Activated B cell treated with CpG ODN at 0.5 μM for 24 hours (primary cell): ENCODE data around the gene CTBP1. TPM values are rescaled to one million over a fixed set of nuclear protein-coding genes. Genes with fewer than 3 reads are reported as not detected.

ENCODE experiments used
- ATAC-seq: fragments of 200-7000 bp; cut with Tn5 transposase; one replicate; pipeline ENCODE4 v1.10.0; 2021; ENCODE audit warnings: low read depth, mild to moderate bottlenecking, moderate library complexity
- CTCF ChIA-PET: fragments of 350-600 bp; sonication (Branson Sonifier 250); formaldehyde crosslinking; loops from one replicate; lab custom pipeline; 2021; ENCODE audit warnings: antibody characterized with exemption; lab: Charles Lee
- POLR2A ChIA-PET: fragments of 350-600 bp; sonication (Branson Sonifier 250); formaldehyde crosslinking; loops from one replicate; lab custom pipeline; 2021; ENCODE audit warnings: antibody characterized with exemption; lab: Charles Lee
- DNase-seq: peaks from one replicate; pipeline ENCODE4 v3.0.0; 2022
- H3K27ac Mint-ChIP-seq: one replicate; pipeline ENCODE4 v1.8.0; 2020; ENCODE audit warnings: mixed read lengths
- H3K27me3 Mint-ChIP-seq: one replicate; pipeline ENCODE4 v1.8.0; 2021; ENCODE audit warnings: mixed read lengths
- H3K36me3 Mint-ChIP-seq: one replicate; pipeline ENCODE4 v1.8.0; 2021; ENCODE audit warnings: low read depth, mixed read lengths
- H3K4me1 Mint-ChIP-seq: one replicate; pipeline ENCODE4 v1.8.0; 2021; ENCODE audit warnings: mixed read lengths
- H3K4me3 Mint-ChIP-seq: one replicate; pipeline ENCODE4 v1.8.0; 2020; ENCODE audit warnings: mild to moderate bottlenecking, mixed read lengths
- H3K9me3 Mint-ChIP-seq: one replicate; pipeline ENCODE4 v1.8.0; 2020; ENCODE audit warnings: mixed read lengths
- CTCF ChIP-seq: fragments of 200-600 bp; IDR thresholded peaks from one replicate; pipeline ENCODE4 v1.8.0; 2022; ENCODE audit warnings: antibody characterized with exemption, mild to moderate bottlenecking
- intact Hi-C: fragments of 100-400 bp; cut with micrococcal nuclease; formaldehyde crosslinking; loops from one replicate; pipeline ENCODE4 v1.15.1; 2024
- total RNA-seq: library from RNA; stranded (reverse); gene quantifications from 2 replicates; pipeline ENCODE4 v1.2.3, GENCODE V29; 2022

The CTBP1 gene
- total RNA-seq, 1 donor from 2014 or later = 175 TPM

- ATAC-seq (no peak), DNase-seq (no peak)
- Mint-ChIP-seq H3K36me3 (peaks cover 31% of the 10 kb centered on the region), H3K27me3 (no peaks in the 10 kb centered on the region), H3K4me1 (peaks cover 51% of the 10 kb centered on the region), H3K4me3 (no peak overlapping the region), H3K27ac (no peak overlapping the region), H3K9me3 (no peaks in the 10 kb centered on the region)
- intact Hi-C loops = no loop called here
- ChIA-PET CTCF (no interaction called here), POLR2A (no interaction called here)
- TF ChIP-seq CTCF = no peak
These were observed 6.9 kb downstream of the CTBP1 start for GRCh38 chr4:1241936-1242505.

GRCh38 chr4:1241466-1241935 lies 7.4 kb downstream of the CTBP1 start:
- Mint-ChIP-seq H3K27ac (no peak overlapping the region), H3K4me1 (peaks cover 45% of the 10 kb centered on the region), H3K27me3 (no peaks in the 10 kb centered on the region), H3K9me3 (no peaks in the 10 kb centered on the region), H3K4me3 (no peak overlapping the region), H3K36me3 (peaks cover 31% of the 10 kb centered on the region)
- no peak for TF ChIP-seq CTCF
- no peak for DNase-seq
- CTCF ChIA-PET = no interaction called here
- intact Hi-C loops = no loop called here
- ATAC-seq = no peak
- POLR2A ChIA-PET = no interaction called here

- intact Hi-C loops = no loop called here
- ChIA-PET POLR2A (no interaction called here), CTCF (no interaction called here)
- ATAC-seq = no peak
- Mint-ChIP-seq H3K4me3 (no peak overlapping the region), H3K27me3 (no peaks in the 10 kb centered on the region), H3K4me1 (peaks cover 39% of the 10 kb centered on the region), H3K27ac (no peak overlapping the region), H3K9me3 (no peaks in the 10 kb centered on the region), H3K36me3 (peaks cover 35% of the 10 kb centered on the region)
- no peak for DNase-seq
- TF ChIP-seq CTCF = no peak
These were observed 8.0 kb downstream of the CTBP1 start for GRCh38 chr4:1240721-1241465.

- no peak overlapping the region for H3K4me3 Mint-ChIP-seq
- no peak overlapping the region for H3K27ac Mint-ChIP-seq
- no peaks in the 10 kb centered on the region for H3K27me3 Mint-ChIP-seq
- no peak for ATAC-seq
- intact Hi-C loops = no loop called here
- no peaks in the 10 kb centered on the region for H3K9me3 Mint-ChIP-seq
- no peak for TF ChIP-seq CTCF
- ChIA-PET POLR2A (no interaction called here), CTCF (no interaction called here)
- H3K4me1 Mint-ChIP-seq = peaks cover 30% of the 10 kb centered on the region
- no peak for DNase-seq
- peaks cover 44% of the 10 kb centered on the region for H3K36me3 Mint-ChIP-seq
These were observed 9.0 kb downstream of the CTBP1 start for GRCh38 chr4:1239950-1240307.

- CTCF ChIA-PET = no interaction called here
- Mint-ChIP-seq H3K4me1 (peaks cover 24% of the 10 kb centered on the region), H3K27me3 (no peaks in the 10 kb centered on the region), H3K27ac (no peak overlapping the region), H3K36me3 (peaks cover 50% of the 10 kb centered on the region), H3K4me3 (no peak overlapping the region), H3K9me3 (no peaks in the 10 kb centered on the region)
- no peak for DNase-seq
- ATAC-seq = no peak
- POLR2A ChIA-PET = no interaction called here
- intact Hi-C loops = no loop called here
- TF ChIP-seq CTCF = no peak
These were observed 9.6 kb downstream of the CTBP1 start for GRCh38 chr4:1239141-1239949.
